Measurements from ENCODE around the gene DLEC1. TPM values are rescaled to one million over a fixed set of nuclear protein-coding genes. Genes with fewer than 3 reads are reported as not detected.

DLEC1 gene
- total RNA-seq, 2 donors from 2014 or later: 0.14 to 0.35 TPM

DNA sequence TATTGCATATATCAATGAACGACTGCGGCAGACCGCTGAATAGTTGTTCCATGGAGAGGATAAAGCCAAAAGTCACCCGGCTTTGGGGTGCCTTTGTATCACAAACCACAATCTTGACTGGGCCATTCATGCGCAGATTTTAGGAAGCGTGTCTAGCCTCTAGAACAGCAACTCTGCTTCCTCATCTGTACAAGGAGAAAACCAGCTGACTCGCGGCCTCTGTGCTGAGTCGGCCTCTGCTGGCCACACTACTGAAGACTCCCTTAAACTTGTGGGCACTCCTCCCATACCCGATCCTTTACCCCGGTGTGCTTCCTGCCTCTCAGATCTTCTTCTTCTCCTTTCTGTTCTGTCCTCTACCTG, 872 bp downstream of the DLEC1 start:
- H3K27me3 ChIP-seq (replicated peaks; ENCODE audit: insufficient read depth): no peaks in the 10 kb centered on the region
- peaks cover 0 to 14% of the 10 kb centered on the region in 2 donors for H3K4me1 ChIP-seq (ENCODE audit: control insufficient read depth in 1 of 2, low read depth in 2 of 2)
- H3K36me3 ChIP-seq: no peaks in the 10 kb centered on the region
- DNase-seq (ENCODE audit: low spot score) (no peak), ATAC-seq (ENCODE audit: insufficient number of reproducible peaks, low FRiP score, low read depth) (peak; percentile 63)
- H3K9me3 ChIP-seq: no peaks in the 10 kb centered on the region
- no peak overlapping the region for H3K27ac ChIP-seq
- TF ChIP-seq, protein P1, sequence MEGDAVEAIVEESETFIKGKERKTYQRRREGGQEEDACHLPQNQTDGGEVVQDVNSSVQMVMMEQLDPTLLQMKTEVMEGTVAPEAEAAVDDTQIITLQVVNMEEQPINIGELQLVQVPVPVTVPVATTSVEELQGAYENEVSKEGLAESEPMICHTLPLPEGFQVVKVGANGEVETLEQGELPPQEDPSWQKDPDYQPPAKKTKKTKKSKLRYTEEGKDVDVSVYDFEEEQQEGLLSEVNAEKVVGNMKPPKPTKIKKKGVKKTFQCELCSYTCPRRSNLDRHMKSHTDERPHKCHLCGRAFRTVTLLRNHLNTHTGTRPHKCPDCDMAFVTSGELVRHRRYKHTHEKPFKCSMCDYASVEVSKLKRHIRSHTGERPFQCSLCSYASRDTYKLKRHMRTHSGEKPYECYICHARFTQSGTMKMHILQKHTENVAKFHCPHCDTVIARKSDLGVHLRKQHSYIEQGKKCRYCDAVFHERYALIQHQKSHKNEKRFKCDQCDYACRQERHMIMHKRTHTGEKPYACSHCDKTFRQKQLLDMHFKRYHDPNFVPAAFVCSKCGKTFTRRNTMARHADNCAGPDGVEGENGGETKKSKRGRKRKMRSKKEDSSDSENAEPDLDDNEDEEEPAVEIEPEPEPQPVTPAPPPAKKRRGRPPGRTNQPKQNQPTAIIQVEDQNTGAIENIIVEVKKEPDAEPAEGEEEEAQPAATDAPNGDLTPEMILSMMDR (IDR thresholded peaks at IDR 0.05): peak; percentile 17
- H3K4me3 ChIP-seq: peak overlapping the region; percentile 79

DNA sequence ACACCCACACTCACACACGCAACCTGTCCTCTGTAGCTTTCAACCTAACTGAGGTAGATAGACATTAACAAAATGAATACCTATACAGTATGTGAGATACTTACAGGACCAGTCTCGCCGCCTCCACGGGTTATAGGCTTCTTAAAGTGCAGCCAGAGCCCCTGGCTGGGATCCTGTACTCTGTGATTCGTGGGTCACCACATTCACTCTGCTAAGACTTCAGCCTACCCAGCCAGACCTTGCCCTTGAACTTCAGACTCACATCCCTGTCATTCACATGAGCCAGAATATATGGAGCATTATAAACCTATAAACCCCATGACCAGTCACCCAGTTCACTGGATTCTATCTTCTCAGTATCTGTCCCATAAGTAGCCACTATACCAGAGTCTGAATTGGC, 1.4 kb downstream of the DLEC1 start:
- no peak overlapping the region for H3K4me3 ChIP-seq
- ATAC-seq (ENCODE audit: insufficient number of reproducible peaks, low FRiP score, low read depth): no peak

DNA sequence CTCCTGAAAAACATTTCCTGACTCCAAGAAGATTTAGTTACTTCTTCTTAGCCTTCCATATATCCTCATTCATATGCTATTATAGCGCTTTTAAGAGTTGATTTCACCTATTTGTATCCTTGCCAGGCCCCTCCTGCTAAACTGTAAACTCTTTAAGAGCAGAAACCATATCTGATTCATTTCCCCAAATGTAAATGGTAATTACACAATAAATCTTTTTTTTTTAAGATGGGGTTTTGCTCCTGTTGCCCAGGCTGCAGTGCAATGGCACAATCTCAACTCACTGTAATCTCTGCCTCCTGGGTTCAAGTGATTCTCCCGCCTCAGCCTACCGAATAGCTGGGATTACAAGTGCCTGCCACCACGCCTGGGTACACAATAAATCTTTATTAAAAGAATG, 4.5 kb downstream of the DLEC1 start:
- TF ChIP-seq, protein P1 (IDR thresholded peaks at IDR 0.05): no peak

More for the DNA sequence above, 1.4 kb downstream of the DLEC1 start:
- no peaks in the 10 kb centered on the region for H3K36me3 ChIP-seq
- TF ChIP-seq, protein P1 (IDR thresholded peaks at IDR 0.05): no peak
- no peaks in the 10 kb centered on the region for H3K9me3 ChIP-seq
- H3K27me3 ChIP-seq (replicated peaks; ENCODE audit: insufficient read depth): no peaks in the 10 kb centered on the region
- peaks cover 0 to 14% of the 10 kb centered on the region in 2 donors for H3K4me1 ChIP-seq (ENCODE audit: control insufficient read depth in 1 of 2, low read depth in 2 of 2)
- no peak for DNase-seq (ENCODE audit: low spot score)
- H3K27ac ChIP-seq: no peak overlapping the region

DNA sequence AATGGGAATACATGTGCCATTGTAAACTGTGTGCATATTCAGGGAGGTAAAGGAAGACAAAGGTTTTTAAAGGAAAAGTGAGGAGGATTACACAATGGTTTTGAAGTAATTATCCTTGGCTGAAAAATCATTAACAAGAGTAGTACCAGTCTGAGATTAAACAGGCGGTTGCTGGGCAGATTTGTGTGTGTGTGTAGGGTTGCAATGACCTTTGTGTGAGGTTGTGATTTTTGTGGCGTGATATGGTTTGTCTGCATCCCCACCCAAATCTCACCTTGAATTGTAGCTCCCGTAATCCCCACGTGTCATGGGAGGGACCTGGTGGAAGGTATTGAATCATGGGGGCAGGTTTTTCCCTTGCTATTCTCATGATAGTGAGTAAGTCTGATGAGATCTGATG, 7.0 kb downstream of the DLEC1 start:
- no peak for DNase-seq (ENCODE audit: low spot score)
- TF ChIP-seq, protein P1 (IDR thresholded peaks at IDR 0.05): no peak
- H3K4me3 ChIP-seq: no peak overlapping the region
- H3K9me3 ChIP-seq: no peaks in the 10 kb centered on the region
- ATAC-seq (ENCODE audit: insufficient number of reproducible peaks, low FRiP score, low read depth): no peak
- peaks cover 6 to 14% of the 10 kb centered on the region in 2 donors for H3K4me1 ChIP-seq (ENCODE audit: control insufficient read depth in 1 of 2, low read depth in 2 of 2)
- H3K36me3 ChIP-seq: no peaks in the 10 kb centered on the region
- no peaks in the 10 kb centered on the region for H3K27me3 ChIP-seq (replicated peaks; ENCODE audit: insufficient read depth)
- H3K27ac ChIP-seq: no peak overlapping the region

More for the DNA sequence above, 4.5 kb downstream of the DLEC1 start:
- Histone ChIP-seq H3K9me3 (no peaks in the 10 kb centered on the region), H3K27ac (no peak overlapping the region), H3K4me3 (no peak overlapping the region), H3K27me3 (replicated peaks; ENCODE audit: insufficient read depth) (no peaks in the 10 kb centered on the region), H3K36me3 (no peaks in the 10 kb centered on the region), H3K4me1 (ENCODE audit: control insufficient read depth in 1 of 2, low read depth in 2 of 2) (peaks cover 0 to 14% of the 10 kb centered on the region in 2 donors)
- DNase-seq (ENCODE audit: low spot score): no peak
- no peak for ATAC-seq (ENCODE audit: insufficient number of reproducible peaks, low FRiP score, low read depth)

DNA sequence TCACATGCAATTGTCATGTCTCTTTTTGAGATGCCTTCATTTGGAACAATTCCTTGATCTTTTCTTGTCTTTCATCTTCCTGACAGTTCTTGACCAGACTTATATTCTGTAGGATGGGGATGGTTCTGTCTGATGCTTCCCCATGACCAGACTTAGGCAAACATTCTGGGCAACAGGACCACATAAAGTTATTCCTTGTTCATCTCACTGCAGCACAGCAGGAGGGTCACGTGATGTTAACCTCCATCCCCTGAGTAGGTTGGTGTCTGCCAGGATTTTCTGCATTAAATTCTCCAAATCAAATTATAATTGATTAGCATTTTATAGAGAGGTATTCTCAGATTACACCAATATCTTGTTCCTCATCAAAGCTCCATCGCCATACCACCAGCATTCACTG, 7.8 kb downstream of the DLEC1 start:
- Histone ChIP-seq H3K27ac (no peak overlapping the region), H3K9me3 (no peaks in the 10 kb centered on the region), H3K27me3 (replicated peaks; ENCODE audit: insufficient read depth) (no peaks in the 10 kb centered on the region), H3K4me3 (no peak overlapping the region), H3K36me3 (no peaks in the 10 kb centered on the region), H3K4me1 (ENCODE audit: control insufficient read depth in 1 of 2, low read depth in 2 of 2) (peaks cover 6 to 14% of the 10 kb centered on the region in 2 donors)
- ATAC-seq (ENCODE audit: insufficient number of reproducible peaks, low FRiP score, low read depth) (no peak), DNase-seq (ENCODE audit: low spot score) (no peak)
- TF ChIP-seq, protein P1 (IDR thresholded peaks at IDR 0.05): no peak

Data from thoracic aorta (tissue), 2 donors.